Cerebellar cortex (tissue), 1 donor: Measurements from ENCODE around the gene COL6A3.
A peak's percentile ranks its signal among the peaks of the same experiment; 100 is the strongest.
"Not testable (repeated sequence)": the region's sequence is repeated elsewhere in the genome, so short reads cannot be mapped to it uniquely, and the experiment has no call there.

ENCODE experiments used
- DNase-seq: peaks from one replicate; pipeline ENCODE4 v3.0.0-alpha.2; 2015; ENCODE audit warnings: low spot score

Gene COL6A3

DNA sequence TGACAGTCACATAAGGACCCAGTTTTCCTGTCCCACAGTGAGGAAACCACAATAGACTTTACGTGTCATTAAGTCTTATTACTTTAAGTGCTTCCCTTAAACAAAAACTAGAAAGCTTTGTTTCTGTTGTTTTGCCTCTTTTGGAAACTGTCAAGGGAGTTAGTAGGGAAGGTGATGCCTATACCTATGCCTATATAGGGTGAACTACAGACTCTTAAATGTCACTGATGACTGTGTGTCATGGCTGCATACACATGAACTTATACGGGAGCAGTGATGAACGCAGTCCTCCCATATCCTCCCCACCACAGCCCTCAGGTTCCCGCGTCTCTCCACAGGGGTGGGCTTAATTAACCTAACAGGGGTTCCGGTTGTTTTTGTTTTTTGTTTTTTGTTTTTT, 97.6 kb downstream of the COL6A3 start:
- no peak for DNase-seq

DNA sequence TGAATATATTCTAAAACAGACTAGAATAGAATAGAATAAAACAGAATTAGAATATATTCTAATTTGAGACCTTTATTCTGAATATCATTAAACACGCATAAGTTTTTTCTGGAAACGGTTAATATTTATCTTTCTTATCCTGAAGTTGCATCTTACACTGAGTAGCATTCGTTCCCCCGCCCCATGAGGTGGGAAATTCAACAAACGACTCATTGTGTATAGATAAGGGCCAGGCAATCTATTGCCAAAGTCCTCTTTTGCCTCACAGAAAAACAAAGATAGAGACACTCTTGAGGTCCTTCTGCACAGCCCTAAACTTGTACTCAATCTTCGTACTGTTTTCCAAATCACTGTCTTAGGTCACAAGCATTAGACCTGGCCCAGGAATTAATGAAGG, 98.1 kb downstream of the COL6A3 start:
- DNase-seq, result no peak

DNA sequence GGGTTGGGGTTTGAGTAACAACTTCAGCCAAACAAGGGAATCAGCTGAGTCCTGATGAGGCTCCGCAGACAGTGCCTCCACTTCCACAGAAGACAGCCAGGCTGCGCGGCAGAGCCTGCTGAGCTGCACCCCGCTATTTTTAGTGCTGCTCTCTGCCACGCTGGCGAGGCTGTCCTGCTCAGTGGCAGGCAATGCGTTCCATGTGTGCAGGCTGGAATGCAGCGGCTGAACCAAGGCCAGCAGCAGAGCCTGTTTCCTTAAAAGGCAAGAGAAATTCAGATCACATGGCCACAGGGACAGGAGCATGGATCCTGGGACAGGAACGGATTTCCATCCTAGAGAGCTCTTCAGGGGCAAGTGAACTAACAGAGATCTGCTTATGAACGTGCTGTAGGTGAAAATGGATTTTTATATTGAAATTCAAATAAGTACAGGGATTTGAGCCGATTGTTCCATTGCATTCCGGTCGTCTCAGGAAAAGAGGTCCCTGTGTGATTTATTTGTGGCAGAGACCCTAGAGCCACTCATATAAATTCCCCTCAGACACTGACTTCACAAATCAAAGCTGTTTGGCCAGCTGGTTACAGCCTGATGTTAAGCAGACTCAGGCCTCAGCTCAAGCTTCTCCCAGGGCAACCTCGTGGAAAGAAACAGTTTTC, 98.7 kb downstream of the COL6A3 start:
- DNase-seq, result peak; percentile 73

DNA sequence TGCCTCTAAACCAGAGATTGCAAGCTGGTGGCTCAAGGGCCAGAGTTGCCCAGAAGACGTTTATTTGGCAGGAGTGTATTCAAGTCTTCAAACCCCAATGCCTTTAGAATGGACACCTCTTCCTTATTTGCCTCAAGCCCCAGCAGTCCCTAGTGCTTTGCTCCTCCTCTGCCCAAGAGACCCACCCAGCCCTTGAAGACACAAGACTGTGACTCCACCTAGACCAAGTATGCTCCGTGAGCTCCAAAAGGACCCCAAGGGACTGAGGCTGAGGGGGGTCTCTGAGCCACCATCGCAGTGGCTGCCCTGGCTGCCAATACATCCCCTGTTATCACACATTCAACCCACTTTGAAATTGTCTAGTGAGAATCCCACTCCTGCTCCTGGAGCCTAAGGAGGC, 99.3 kb downstream of the COL6A3 start:
- no peak for DNase-seq

DNA sequence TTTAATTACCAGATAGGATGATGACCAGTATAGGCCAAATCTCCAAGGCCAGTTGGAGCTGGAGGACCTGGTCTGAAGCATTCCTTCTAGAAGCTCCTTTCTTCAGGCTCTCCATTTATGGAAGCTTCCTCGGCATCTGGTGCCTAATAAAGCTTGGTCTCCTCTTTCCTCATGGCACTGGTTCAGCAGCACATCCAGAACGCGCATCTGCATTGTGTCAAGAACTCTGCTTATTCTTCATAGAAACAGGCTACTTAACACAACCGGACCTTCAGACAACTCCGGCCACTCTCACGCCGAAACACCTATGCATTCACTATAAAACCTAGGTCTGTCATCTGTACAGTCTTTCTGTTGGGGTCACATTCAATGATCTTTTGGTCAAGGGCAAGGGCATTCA, 99.8 kb downstream of the COL6A3 start:
- DNase-seq, result no peak

DNA sequence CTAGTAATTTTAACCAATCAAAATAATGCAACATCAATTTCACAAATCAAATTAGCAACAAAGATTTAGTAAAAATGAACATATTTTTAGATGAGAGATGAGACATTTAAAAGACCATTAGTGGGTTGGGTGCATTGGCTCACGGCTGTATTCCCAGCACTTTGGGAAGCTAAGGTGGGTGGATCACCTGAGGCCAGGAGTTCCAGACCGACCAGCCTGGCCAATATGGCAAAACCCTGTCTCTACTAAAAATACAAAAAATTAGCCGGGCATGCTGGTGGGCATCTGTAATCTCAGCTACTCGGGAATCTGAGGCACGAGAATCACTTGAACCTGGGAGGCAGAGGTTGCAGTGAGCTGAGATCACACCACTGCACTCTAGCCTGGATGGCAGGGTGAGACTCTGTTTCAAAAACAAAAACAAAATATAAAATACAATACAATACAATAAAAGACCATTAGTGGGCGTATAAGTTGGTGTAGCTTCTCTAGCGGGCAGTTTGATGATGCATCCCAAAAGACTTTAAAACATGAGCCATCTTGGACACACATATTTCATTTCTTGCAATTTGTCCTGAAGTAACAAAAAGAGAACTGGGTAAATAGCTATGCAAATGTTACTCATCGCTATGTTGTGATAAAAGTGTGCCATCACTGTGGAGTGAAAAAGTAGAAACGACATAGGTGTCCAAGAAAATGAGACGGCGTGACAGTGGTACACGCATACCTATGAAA, 101.8 kb downstream of the COL6A3 start:
- no peak for DNase-seq

DNA sequence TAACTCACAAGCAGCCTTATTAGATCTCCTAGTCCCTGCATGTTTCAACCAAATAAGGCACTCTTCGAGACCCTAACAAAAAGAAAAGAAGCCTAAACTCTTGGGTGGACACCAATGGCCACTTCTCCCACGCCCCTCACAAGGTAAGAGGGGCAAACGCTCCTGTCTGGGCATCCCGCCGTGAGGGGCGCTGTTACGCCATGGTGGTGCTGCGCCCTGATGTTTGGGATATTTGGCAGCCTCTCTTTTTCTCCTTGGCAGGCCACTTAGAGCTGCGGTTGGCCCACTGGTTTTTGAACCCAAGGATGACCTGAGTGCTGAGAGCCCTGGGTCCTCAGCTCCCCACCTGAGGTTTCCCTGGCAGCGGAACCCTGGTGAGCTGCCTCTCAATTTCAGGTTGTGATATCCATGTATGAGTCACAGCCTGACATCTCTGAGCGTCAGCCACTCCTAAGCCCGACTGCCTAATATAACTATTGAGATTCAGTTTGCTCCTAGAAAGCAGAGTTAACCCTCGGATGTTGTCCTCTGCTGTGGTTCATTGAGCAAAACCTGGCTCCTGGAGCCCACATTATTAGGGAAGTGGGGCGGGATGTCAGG, 103.3 kb downstream of the COL6A3 start:
- no peak for DNase-seq

DNA sequence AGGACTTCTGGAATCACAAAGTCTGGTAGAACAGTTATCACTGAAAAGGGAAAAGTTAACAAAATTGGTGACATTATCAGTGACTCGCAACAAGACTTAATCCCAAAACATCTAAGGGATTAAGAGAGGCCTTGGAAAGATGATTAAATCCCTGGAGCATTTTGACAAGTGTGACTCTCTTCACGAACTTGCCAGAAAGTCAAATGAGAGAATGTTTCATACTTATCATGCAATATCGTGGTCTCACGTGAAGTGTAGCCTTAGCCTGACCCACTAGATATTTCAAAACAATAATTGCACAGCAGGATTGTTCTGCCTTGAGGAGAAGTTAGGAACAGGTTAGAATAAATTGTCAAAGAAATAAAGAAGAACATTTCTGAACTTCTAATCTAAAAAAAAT, 104.5 kb downstream of the COL6A3 start:
- no peak for DNase-seq

DNA sequence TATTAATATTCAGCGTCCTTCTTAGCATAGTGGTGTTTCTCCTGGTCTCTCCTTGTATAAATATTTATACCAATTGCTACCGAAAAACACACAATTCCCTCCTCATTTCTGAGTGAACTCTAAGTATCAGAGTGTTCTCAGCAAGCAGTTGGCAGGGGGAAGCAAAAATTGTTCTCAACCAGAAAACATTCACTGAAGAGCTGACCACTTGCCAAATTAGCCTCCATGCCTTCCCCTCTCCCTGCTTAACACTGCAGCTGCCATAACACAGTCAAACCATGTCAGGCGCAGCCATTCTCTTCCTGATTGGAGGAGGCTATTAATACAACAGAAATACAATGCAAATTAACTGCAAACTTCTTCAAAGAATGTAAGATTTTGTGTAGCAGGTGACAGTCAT, 105.0 kb downstream of the COL6A3 start:
- DNase-seq, result peak; percentile 7

DNA sequence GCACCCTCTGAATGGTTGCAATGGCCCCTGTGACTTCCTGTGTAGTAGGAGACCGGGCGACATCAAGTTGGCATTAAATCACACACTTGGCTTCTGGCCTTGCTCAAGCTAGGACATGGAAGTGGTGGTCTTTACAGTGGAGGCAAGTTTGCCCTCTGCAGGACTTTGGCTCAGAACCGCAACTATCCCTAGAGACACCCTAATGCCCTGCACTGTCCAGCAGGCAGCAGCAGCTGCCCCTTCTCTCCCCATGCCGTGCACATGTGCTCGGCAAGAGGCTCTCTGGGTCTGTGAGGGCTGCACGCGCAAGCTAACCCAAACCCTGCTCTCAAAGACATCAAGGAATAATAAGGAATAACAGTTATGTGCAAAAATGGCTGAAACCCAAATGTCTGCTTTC, 106.5 kb downstream of the COL6A3 start:
- no peak for DNase-seq

DNA sequence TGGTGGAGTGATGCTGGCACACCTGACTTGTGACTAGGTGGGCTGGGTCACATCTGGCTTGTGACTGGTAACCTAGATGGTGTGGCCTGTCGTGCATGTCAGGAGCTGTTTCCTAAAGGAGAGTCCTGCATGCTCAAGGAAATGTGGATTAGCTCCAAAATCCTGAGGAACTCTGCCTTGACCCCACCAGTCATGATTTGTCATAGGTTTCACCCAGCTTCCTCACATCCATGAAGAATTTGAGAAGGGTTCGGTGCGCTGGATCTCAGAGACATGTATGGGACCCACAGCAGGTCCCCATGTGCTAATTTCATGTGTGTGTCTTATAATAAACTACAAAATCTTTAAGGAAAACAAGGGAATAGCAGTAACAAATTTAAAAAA, 107.2 kb downstream of the COL6A3 start:
- no peak for DNase-seq

DNA sequence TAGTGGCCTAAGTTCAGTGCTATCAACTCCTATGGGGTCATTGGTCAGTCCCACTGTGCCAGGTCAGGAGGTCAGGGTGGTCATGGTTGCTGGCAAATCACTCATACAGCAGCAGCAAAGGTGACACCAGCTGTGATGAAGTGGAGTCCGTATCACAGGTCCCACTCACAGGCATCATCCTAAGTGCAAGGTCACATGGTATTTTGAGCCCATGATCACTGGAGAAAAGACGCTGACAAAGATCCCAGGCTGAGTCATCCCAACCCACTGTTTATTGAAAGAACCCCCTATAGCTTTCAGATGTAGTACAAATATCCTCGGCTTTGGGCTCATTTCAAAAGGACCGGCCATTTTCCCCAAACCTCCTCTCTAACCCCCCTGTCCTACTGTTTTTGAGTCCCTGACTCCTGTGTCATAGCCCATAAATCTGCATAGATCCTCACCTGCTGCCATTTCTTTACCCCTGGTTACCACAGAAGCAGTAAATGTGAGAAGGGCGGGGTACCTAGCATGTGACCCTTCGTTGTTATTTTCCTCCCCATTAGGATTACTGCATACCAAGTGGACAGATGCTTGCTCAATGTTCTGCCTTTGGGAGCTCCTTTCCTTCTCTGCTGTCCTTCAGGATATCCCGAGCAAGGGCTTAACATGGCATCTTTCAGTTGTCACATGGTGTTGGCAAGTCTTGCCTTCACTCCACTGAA, 107.7 kb downstream of the COL6A3 start:
- no peak for DNase-seq

DNA sequence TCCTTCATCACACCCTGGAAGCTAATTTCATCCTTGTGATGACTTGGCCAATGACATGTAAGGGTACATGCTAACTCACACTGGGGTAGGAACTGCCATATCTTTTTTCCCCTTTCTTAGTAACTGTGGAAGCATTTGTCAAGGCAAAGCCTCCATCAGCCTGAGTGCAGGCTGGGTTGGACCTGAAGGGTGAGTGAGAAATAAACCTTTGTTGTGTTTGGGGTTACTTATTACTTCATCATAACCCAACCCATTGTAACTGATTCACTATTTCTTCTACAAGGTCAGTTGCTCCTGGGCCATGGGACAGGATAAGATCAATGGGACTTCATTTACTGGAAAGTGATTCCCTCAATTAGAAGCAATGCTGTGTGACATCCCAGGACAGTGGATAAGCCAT, 108.4 kb downstream of the COL6A3 start:
- DNase-seq, result no peak

DNA sequence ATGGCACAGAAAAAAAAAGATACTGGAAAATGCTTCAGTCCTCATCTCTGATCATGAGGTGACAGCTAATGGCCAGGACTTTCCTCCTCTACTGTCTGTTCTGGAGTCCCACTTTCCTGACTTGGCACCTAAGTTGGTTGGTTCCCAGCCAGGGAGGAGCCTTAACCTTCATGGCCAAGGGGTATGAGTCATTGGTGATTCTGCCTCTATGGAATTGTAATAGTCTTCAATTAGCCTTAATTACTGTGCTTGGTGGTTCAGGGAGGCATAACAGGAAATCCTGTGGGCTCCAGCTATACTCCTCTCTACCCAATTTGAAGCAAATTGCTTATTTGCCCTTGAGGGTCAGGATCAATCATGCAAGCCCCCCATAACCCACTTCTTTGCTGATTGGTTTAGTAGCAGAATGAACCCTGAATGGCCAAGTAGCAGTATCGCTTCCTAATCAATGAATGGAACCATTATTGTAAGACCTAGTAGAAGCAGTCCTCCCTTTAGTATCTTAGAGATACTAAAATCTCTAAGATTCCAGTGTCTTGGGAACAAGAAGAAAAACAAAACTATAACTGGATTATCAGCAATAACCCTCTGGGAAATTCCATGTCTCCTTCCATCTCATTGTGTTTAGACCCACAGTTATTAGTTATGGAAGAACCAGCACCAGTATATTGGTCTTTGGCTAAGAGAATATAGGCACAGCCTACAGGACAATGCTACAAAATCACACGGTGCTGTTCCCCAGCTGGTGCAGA, 109.0 kb downstream of the COL6A3 start:
- DNase-seq, result no peak

DNA sequence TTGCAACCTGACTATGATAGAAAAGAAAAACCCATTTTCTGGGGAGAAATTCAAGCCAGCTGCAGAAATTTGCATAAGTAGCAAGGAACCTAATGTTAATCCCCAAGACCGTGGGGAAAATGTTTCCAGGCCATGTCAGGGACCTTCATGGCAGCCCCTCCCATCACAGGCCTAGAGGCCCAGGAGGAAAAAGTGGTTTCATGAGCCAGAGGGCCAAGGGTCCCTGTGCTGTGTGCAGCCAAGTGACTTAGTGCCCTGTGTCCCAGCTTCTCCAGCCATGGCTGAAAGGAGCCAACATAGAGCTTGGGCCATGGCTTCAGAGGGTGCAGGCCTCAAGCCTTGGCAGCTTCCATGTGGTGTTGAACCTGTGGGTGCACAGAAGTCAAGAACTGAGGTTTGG, 110.7 kb downstream of the COL6A3 start:
- not testable (repeated sequence) for DNase-seq

DNA sequence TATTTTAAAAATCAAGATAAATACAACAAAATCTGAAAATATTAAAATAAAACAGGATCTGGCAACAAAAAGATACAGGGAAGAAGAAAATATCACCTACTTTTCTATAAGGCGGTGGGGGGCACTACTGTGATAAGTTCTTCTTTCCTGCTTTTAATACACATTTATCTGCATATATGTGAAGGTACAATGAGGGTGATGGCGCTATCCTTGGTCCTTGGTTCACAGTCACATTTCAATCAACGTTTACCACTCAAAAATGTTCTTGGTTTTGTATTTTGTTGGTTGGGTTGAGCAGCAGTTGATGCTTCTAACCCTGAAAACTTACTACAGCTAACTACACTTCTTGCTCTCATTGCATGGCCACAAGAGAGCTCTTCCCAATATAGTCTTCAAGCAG, 112.4 kb downstream of the COL6A3 start:
- DNase-seq, result no peak

DNA sequence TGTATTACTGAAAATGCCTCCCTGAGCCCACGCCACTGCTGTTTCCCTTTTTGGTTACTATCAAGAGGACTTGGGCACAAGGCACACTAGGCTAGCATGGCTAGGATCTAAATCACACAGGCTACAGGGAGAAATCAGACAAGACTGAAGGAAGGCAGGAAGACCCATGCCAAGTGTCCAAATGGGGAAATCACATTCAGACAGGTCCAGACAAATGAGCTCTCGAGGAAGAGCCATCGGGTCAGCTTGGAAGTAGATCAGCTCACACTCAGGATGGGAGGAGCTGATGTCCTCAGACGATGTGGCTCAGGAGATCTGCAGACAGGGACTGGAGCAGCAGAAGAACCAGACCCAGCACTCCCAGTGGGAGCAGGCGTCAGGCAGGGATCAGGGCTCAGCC, 113.2 kb downstream of the COL6A3 start:
- DNase-seq, result no peak

DNA sequence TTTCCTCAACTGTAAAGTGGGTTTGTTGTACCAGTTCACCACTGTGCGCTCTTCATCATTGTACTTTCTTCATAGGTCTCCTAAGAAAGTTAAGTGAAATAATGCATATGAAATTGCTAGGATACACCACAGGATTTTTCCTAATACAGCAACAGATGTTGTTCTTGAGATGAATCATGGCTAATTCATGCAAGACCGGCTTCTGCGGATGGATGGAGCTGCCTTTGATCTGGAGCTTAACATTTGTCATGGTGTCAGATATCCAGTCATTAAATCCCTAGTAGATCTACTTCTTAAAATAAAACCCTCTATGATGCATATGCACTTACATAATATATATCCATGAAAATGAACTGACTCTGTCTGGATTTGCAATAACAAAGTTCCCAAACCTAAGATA, 114.1 kb downstream of the COL6A3 start:
- no peak for DNase-seq

DNA sequence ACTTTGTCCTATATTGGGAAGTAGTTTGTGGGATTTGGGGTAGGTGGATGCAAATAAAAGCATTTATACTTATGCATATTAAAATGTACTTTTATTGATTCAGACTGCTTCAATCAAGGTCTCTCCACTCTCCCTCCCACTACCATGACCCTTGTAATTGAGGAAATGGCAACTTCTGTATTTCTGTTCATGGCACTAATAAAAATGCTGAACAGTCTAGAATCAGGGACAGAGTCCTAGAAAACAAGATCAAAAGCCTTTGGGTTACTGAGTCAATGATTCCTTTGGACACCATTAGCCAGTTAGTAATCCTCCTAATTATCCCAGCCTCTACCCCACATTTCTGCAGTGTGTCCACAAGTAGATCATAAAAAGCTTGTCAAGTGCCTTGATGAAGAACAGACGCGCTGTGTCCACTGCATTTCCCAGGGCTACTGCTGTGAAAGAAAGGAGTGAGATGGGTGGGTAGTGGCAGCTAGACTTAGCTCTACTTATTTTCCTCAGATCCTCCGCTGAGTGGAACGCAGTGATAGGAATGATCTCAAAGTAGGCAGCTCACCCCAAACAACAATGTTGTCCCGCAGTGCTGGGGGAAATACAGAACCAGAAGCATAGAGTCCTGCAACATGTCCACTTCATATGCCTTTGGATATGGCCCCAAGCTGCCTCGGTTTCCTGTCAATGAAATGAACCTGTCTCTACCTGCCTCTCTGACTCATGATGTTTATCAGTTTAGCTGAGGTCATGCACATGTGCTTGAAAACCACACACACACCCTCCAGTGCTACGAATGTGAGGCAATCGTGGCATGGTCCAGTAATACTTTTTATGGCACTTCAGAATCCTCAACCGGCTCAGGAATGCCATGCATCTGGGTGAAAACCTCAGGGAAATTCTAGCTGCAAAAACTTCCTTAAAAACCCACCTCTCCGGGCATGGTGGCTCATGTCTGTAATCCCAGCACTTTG, 115.5 kb downstream of the COL6A3 start:
- DNase-seq, result no peak

DNA sequence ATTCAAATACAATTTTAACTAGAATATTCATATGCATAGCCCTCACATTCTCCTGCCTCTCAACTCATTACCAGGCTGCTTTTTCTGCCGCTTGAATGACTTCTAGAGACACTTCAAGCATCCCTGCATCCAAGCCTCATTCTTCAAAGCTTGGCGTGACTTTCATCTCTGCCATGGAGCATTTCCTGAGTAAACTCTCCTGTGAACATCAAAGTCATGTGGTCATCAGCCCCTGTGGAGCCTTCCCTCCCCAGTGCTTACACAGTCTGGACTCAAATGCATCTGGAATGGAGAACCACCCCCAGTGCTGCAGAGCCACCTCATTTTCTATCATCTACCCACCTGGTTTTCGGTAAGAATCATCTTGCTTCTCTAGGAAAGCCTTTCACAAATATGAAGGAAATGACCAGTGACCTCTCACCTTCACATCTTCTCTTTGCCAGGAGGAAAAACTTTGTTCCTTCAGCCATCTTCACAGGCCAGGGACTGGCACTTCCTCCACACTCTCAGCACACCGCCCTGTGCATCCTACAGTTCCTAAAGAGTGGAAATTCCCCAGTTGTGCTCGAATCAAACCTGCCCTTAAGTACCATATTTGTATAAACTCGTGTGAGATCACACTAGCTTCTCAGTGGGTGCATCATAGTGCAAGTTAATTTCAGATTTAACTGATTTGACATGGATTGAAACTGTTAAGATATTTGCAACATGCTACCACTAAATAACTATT, 116.4 kb downstream of the COL6A3 start:
- DNase-seq, result no peak
